ENCODE measurements around the gene CXCR4. TPM values are rescaled to one million over a fixed set of nuclear protein-coding genes. Genes with fewer than 3 reads are reported as not detected.
A peak's percentile ranks its signal among the peaks of the same experiment; 100 is the strongest.
"Not testable (repeated sequence)": the region's sequence is repeated elsewhere in the genome, so short reads cannot be mapped to it uniquely, and the experiment has no call there.

The CXCR4 gene
- total RNA-seq, 2 experiments from 2014 or later = 288 to 293 TPM

- no peak for ATAC-seq (ENCODE audit: low read depth)
- Mint-ChIP-seq H3K36me3 (peaks cover 3% of the 10 kb centered on the region), H3K27ac (no peak overlapping the region), H3K4me3 (no peak overlapping the region), H3K27me3 (no peaks in the 10 kb centered on the region), H3K9me3 (no peaks in the 10 kb centered on the region), H3K4me1 (peaks cover 11% of the 10 kb centered on the region)
- no peak for DNase-seq
- POLR2A ChIA-PET = no interaction called here
Observed at GRCh38 chr2:136106505-136106904, 11.4 kb downstream of the CXCR4 start.

- ATAC-seq (ENCODE audit: low read depth) (no peak), DNase-seq (no peak)
- Mint-ChIP-seq H3K36me3 (peaks cover 7% of the 10 kb centered on the region), H3K27me3 (no peaks in the 10 kb centered on the region), H3K4me3 (no peak overlapping the region), H3K4me1 (peaks cover 21% of the 10 kb centered on the region), H3K9me3 (peaks cover 4% of the 10 kb centered on the region), H3K27ac (no peak overlapping the region)
- POLR2A ChIA-PET = no interaction called here
Observed at GRCh38 chr2:136104977-136105376, 13.0 kb downstream of the CXCR4 start.

- peaks cover 4% of the 10 kb centered on the region for H3K9me3 Mint-ChIP-seq
- no peak for ATAC-seq (ENCODE audit: low read depth)
- no peak for DNase-seq
- H3K4me1 Mint-ChIP-seq = peaks cover 12% of the 10 kb centered on the region
- no peaks in the 10 kb centered on the region for H3K27me3 Mint-ChIP-seq
- POLR2A ChIA-PET = no interaction called here
- no peak overlapping the region for H3K27ac Mint-ChIP-seq
- H3K4me3 Mint-ChIP-seq = no peak overlapping the region
- peaks cover 4% of the 10 kb centered on the region for H3K36me3 Mint-ChIP-seq
Observed at GRCh38 chr2:136101042-136101441, 16.9 kb downstream of the CXCR4 start.

GRCh38 chr2:136098441-136098840 lies 19.5 kb downstream of the CXCR4 start:
- POLR2A ChIA-PET = interaction anchor here (1.1 kb wide), 1 partner anchor 12 kb away, joined by 3 read pairs; no protein-coding TSS in a partner anchor
- Mint-ChIP-seq H3K36me3 (peaks cover 4% of the 10 kb centered on the region), H3K4me1 (peaks cover 12% of the 10 kb centered on the region), H3K9me3 (peaks cover 4% of the 10 kb centered on the region), H3K4me3 (no peak overlapping the region), H3K27me3 (no peaks in the 10 kb centered on the region), H3K27ac (peak overlapping the region; percentile 15)
- no peak for DNase-seq
- no peak for ATAC-seq (ENCODE audit: low read depth)

- Mint-ChIP-seq H3K4me3 (no peak overlapping the region), H3K27ac (no peak overlapping the region), H3K36me3 (no peaks in the 10 kb centered on the region), H3K9me3 (no peaks in the 10 kb centered on the region), H3K27me3 (no peaks in the 10 kb centered on the region), H3K4me1 (peaks cover 11% of the 10 kb centered on the region)
- ATAC-seq (ENCODE audit: low read depth) (no peak), DNase-seq (no peak)
- POLR2A ChIA-PET = no interaction called here
Observed at GRCh38 chr2:136093583-136093982, 24.4 kb downstream of the CXCR4 start.

- peaks cover 11% of the 10 kb centered on the region for H3K4me1 Mint-ChIP-seq
- H3K27me3 Mint-ChIP-seq = no peaks in the 10 kb centered on the region
- no peaks in the 10 kb centered on the region for H3K36me3 Mint-ChIP-seq
- no peaks in the 10 kb centered on the region for H3K9me3 Mint-ChIP-seq
- no peak overlapping the region for H3K4me3 Mint-ChIP-seq
- ATAC-seq (ENCODE audit: low read depth) (no peak), DNase-seq (no peak)
- no peak overlapping the region for H3K27ac Mint-ChIP-seq
- POLR2A ChIA-PET = interaction anchor here (0.6 kb wide), 1 partner anchor 24 kb away, joined by 4 read pairs; no protein-coding TSS in a partner anchor
Observed at GRCh38 chr2:136091899-136092298, 26.1 kb downstream of the CXCR4 start.

GRCh38 chr2:136087901-136088460 lies 30.0 kb downstream of the CXCR4 start:
- not testable (repeated sequence) for H3K4me3 Mint-ChIP-seq; H3K36me3 Mint-ChIP-seq; ATAC-seq (ENCODE audit: low read depth); H3K27ac Mint-ChIP-seq; DNase-seq; H3K27me3 Mint-ChIP-seq; H3K9me3 Mint-ChIP-seq
- peaks cover 21% of the 10 kb centered on the region for H3K4me1 Mint-ChIP-seq
- POLR2A ChIA-PET = interaction anchor here (1.1 kb wide), 1 partner anchor 153 kb away, joined by 3 read pairs; no protein-coding TSS in a partner anchor

GRCh38 chr2:136086253-136087016 lies 31.5 kb downstream of the CXCR4 start:
- Mint-ChIP-seq H3K9me3 (peaks cover 4% of the 10 kb centered on the region), H3K27ac (peak overlapping the region; percentile 25), H3K4me1 (peaks cover 15% of the 10 kb centered on the region), H3K27me3 (no peaks in the 10 kb centered on the region), H3K4me3 (no peak overlapping the region), H3K36me3 (no peaks in the 10 kb centered on the region)
- ATAC-seq (ENCODE audit: low read depth) = peak; percentile 45
- DNase-seq = no peak
- POLR2A ChIA-PET = interaction anchor here (1.0 to 1.2 kb wide), 4 partner anchors 11 to 32 kb away, joined by 3 read pairs; no protein-coding TSS in a partner anchor

- DNase-seq (no peak), ATAC-seq (ENCODE audit: low read depth) (no peak)
- Mint-ChIP-seq H3K27me3 (no peaks in the 10 kb centered on the region), H3K9me3 (peaks cover 4% of the 10 kb centered on the region), H3K4me1 (peaks cover 13% of the 10 kb centered on the region), H3K27ac (no peak overlapping the region), H3K4me3 (no peak overlapping the region), H3K36me3 (no peaks in the 10 kb centered on the region)
- POLR2A ChIA-PET = interaction anchor here (1.0 kb wide), 2 partner anchors 12 to 33 kb away, joined by 3 read pairs; no protein-coding TSS in a partner anchor
Observed at GRCh38 chr2:136085453-136086209, 32.3 kb downstream of the CXCR4 start.

- Mint-ChIP-seq H3K27ac (no peak overlapping the region), H3K4me3 (no peak overlapping the region), H3K36me3 (peaks cover 9% of the 10 kb centered on the region), H3K4me1 (peaks cover 18% of the 10 kb centered on the region), H3K9me3 (peaks cover 15% of the 10 kb centered on the region), H3K27me3 (no peaks in the 10 kb centered on the region)
- ATAC-seq (ENCODE audit: low read depth) (no peak), DNase-seq (no peak)
- POLR2A ChIA-PET = no interaction called here
Observed at GRCh38 chr2:136081582-136082210, 36.3 kb downstream of the CXCR4 start.

GRCh38 chr2:136080114-136080513 lies 37.8 kb downstream of the CXCR4 start:
- peak; percentile 50 for ATAC-seq (ENCODE audit: low read depth)

GRCh38 chr2:136077107-136077506 lies 40.8 kb downstream of the CXCR4 start:
- ATAC-seq (ENCODE audit: low read depth) = no peak
- Mint-ChIP-seq H3K27ac (no peak overlapping the region), H3K9me3 (peaks cover 22% of the 10 kb centered on the region), H3K4me1 (peaks cover 10% of the 10 kb centered on the region), H3K36me3 (peaks cover 20% of the 10 kb centered on the region), H3K27me3 (no peaks in the 10 kb centered on the region), H3K4me3 (no peak overlapping the region)
- no peak for DNase-seq
- POLR2A ChIA-PET = no interaction called here

More at GRCh38 chr2:136080114-136080513, 37.8 kb downstream of the CXCR4 start:
- H3K36me3 Mint-ChIP-seq = peaks cover 13% of the 10 kb centered on the region
- H3K4me1 Mint-ChIP-seq = peaks cover 10% of the 10 kb centered on the region
- peaks cover 16% of the 10 kb centered on the region for H3K9me3 Mint-ChIP-seq
- DNase-seq = no peak
- H3K4me3 Mint-ChIP-seq = no peak overlapping the region
- POLR2A ChIA-PET = no interaction called here
- H3K27me3 Mint-ChIP-seq = no peaks in the 10 kb centered on the region
- no peak overlapping the region for H3K27ac Mint-ChIP-seq

- peaks cover 30% of the 10 kb centered on the region for H3K9me3 Mint-ChIP-seq
- POLR2A ChIA-PET = no interaction called here
Observed at GRCh38 chr2:136075476-136075875, 42.5 kb downstream of the CXCR4 start.

More at GRCh38 chr2:136075476-136075875, 42.5 kb downstream of the CXCR4 start:
- Mint-ChIP-seq H3K27ac (no peak overlapping the region), H3K36me3 (peaks cover 27% of the 10 kb centered on the region), H3K4me3 (no peak overlapping the region), H3K27me3 (no peaks in the 10 kb centered on the region), H3K4me1 (peaks cover 11% of the 10 kb centered on the region)
- ATAC-seq (ENCODE audit: low read depth) = no peak
- no peak for DNase-seq
